Esophagus muscularis mucosa (tissue), 4 donors: Measurements from ENCODE around the gene ZNF283. TPM values are rescaled to one million over a fixed set of nuclear protein-coding genes. Genes with fewer than 3 reads are reported as not detected.
"Not testable (repeated sequence)": the region's sequence is repeated elsewhere in the genome, so short reads cannot be mapped to it uniquely, and the experiment has no call there.

Source experiments
- DNase-seq: peaks from one replicate; pipeline ENCODE4 v3.0.0-alpha.2; 2017; ENCODE audit errors: extremely low spot score
- H3K27ac ChIP-seq, 4 donors: fragments of 200-600 bp; sonication (generic); replicated peaks in 1 of 4; 1 replicate in 3 of 4; 2 replicates in 1 of 4; pipeline ENCODE4 v1.5.1; 2016 to 2019; ENCODE audit warnings: mild to moderate bottlenecking in 1 of 4
- H3K27me3 ChIP-seq, 4 donors: fragments of 200-600 bp; sonication (generic); one replicate each; pipeline versions ENCODE4 v1.5.1 to v1.6.0; 2016 to 2019
- H3K36me3 ChIP-seq, 4 donors: fragments of 200-600 bp; sonication (generic); one replicate each; pipeline ENCODE4 v1.5.1; 2016 to 2019
- H3K4me1 ChIP-seq, 4 donors: fragments of 200-600 bp; sonication (generic); one replicate each; pipeline ENCODE4 v1.5.1; 2016 to 2019
- H3K4me3 ChIP-seq, 4 donors: fragments of 200-600 bp; sonication (generic); 1 replicate in 2 of 4; 2 replicates in 2 of 4; pipeline ENCODE4 v1.5.1; 2016 to 2019; ENCODE audit warnings: mild to moderate bottlenecking in 4 of 4, moderate library complexity in 1 of 4
- H3K9me3 ChIP-seq, 4 donors: fragments of 200-600 bp; sonication (generic); 1 replicate in 3 of 4; 2 replicates in 1 of 4; pipeline ENCODE4 v1.5.1; 2016 to 2019
- EP300 ChIP-seq: sonication (generic); formaldehyde crosslinking; IDR thresholded peaks from one replicate; pipeline ENCODE4 v1.6.1; 2017; ENCODE audit warnings: antibody characterized with exemption
- POLR2A ChIP-seq: fragments of 450-650 bp; IDR thresholded peaks from one replicate; pipeline ENCODE4 v1.6.1; 2017; ENCODE audit warnings: antibody characterized with exemption, moderate library complexity, mild to moderate bottlenecking, low read depth
- POLR2AphosphoS5 ChIP-seq, 2 donors: sonication (generic); formaldehyde crosslinking; IDR thresholded peaks; one replicate each; pipeline ENCODE4 v1.6.1; 2017; ENCODE audit warnings: antibody characterized with exemption in 2 of 2
- WGBS: methylation state at CpG from one replicate; pipeline ENCODE4 v1.1.5; 2018; 5-methylcytosine and 5-hydroxymethylcytosine counted together
- intact Hi-C: fragments of 100-400 bp; cut with DNase I; formaldehyde crosslinking; loops from one replicate; pipeline ENCODE4 v1.15.1; 2023
- total RNA-seq, 4 donors: library from RNA; depleted of rRNA; stranded (reverse); fragments of >200 nt; gene quantifications; one replicate each; pipeline versions ENCODE4 v1.1.0 to v1.2.1, GENCODE V29; 2016
- TF ChIP-seq, protein P1 (sequence below), 3 experiments: fragments of 200-600 bp in 2 of 3; fragments of 450-650 bp in 1 of 3; sonication (generic) in 2 of 3; IDR thresholded peaks; one replicate each; pipeline ENCODE4 v1.5.1; 2017 to 2019; ENCODE audit warnings: antibody characterized with exemption in 3 of 3, mild to moderate bottlenecking in 2 of 3, moderate library complexity in 1 of 3

Gene ZNF283
- total RNA-seq, 4 donors from 2014 or later: 6.4 to 11.5 (median 7.5) TPM

DNA sequence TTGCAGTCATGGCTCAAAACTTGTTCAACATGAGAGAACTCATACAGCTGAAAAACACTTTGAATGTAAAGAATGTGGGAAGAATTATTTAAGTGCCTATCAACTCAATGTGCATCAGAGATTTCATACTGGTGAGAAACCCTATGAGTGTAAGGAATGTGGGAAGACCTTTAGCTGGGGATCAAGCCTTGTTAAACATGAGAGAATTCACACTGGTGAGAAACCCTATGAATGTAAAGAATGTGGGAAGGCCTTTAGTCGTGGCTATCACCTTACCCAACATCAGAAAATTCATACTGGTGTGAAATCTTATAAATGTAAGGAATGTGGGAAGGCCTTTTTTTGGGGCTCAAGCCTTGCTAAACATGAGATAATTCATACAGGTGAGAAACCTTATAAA lies 20.1 kb downstream of the ZNF283 start:
- H3K36me3 ChIP-seq: peaks cover 69 to 94% (median 77%) of the 10 kb centered on the region in 4 donors

GRCh38 chr19:43847884-43848283 lies 20.8 kb downstream of the ZNF283 start:
- no peak overlapping the region for H3K4me3 ChIP-seq
- intact Hi-C loops: no loop called here
- no peak for DNase-seq
- no peak overlapping the region for H3K27ac ChIP-seq
- H3K4me1 ChIP-seq: no peaks in the 10 kb centered on the region
- peaks cover 63 to 88% (median 71%) of the 10 kb centered on the region in 4 donors for H3K36me3 ChIP-seq
- peaks cover 20 to 100% (median 99%) of the 10 kb centered on the region in 4 donors for H3K9me3 ChIP-seq
- no peaks in the 10 kb centered on the region for H3K27me3 ChIP-seq
- 92% methylated on average over 4 of the region's 4 CpGs for WGBS
- TF ChIP-seq, protein P1, sequence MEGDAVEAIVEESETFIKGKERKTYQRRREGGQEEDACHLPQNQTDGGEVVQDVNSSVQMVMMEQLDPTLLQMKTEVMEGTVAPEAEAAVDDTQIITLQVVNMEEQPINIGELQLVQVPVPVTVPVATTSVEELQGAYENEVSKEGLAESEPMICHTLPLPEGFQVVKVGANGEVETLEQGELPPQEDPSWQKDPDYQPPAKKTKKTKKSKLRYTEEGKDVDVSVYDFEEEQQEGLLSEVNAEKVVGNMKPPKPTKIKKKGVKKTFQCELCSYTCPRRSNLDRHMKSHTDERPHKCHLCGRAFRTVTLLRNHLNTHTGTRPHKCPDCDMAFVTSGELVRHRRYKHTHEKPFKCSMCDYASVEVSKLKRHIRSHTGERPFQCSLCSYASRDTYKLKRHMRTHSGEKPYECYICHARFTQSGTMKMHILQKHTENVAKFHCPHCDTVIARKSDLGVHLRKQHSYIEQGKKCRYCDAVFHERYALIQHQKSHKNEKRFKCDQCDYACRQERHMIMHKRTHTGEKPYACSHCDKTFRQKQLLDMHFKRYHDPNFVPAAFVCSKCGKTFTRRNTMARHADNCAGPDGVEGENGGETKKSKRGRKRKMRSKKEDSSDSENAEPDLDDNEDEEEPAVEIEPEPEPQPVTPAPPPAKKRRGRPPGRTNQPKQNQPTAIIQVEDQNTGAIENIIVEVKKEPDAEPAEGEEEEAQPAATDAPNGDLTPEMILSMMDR (IDR thresholded peaks at IDR 0.05): no peak
- TF ChIP-seq POLR2A: no peak
- TF ChIP-seq EP300: no peak
- TF ChIP-seq POLR2AphosphoS5 (IDR thresholded peaks at IDR 0.05): no peak

More for the DNA sequence above, 20.1 kb downstream of the ZNF283 start:
- Histone ChIP-seq H3K9me3 (peaks cover 20 to 100% (median 99%) of the 10 kb centered on the region in 4 donors), H3K4me3 (no peak overlapping the region), H3K27me3 (no peaks in the 10 kb centered on the region), H3K4me1 (no peaks in the 10 kb centered on the region), H3K27ac (no peak overlapping the region)
- intact Hi-C loops: no loop called here
- TF ChIP-seq POLR2A: no peak
- TF ChIP-seq, protein P1 (IDR thresholded peaks at IDR 0.05): no peak
- no peak for TF ChIP-seq EP300
- TF ChIP-seq POLR2AphosphoS5 (IDR thresholded peaks at IDR 0.05): no peak
- no peak for DNase-seq
- WGBS: 93% methylated on average over 1 of the region's 1 CpG

DNA sequence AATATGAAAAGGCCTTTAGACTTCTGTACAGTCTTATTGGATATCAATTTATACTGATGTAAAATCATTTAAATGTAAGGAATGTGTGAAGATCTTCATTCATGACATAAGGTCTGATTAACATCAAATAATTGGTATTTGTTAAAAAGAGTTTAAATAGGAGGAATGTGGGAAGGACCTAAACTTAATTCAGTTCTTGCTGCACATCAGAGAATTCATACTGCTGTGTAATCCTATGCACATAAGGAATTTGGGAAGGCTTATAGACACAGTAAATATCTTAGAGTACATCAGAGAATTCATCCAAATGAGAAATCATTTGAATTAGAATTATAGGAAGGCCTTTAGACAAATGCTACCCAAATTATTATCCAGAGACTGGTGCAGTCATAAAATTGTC lies 21.7 kb downstream of the ZNF283 start:
- DNase-seq: no peak
- H3K4me1 ChIP-seq: no peaks in the 10 kb centered on the region
- peaks cover 54 to 78% (median 61%) of the 10 kb centered on the region in 4 donors for H3K36me3 ChIP-seq
- TF ChIP-seq EP300 (no peak), POLR2AphosphoS5 (IDR thresholded peaks at IDR 0.05) (no peak), POLR2A (no peak)
- TF ChIP-seq, protein P1 (IDR thresholded peaks at IDR 0.05): no peak
- no peak overlapping the region for H3K4me3 ChIP-seq
- H3K27ac ChIP-seq: no peak overlapping the region
- no peaks in the 10 kb centered on the region for H3K27me3 ChIP-seq
- intact Hi-C loops: no loop called here
- peaks cover 20 to 100% (median 96%) of the 10 kb centered on the region in 4 donors for H3K9me3 ChIP-seq

DNA sequence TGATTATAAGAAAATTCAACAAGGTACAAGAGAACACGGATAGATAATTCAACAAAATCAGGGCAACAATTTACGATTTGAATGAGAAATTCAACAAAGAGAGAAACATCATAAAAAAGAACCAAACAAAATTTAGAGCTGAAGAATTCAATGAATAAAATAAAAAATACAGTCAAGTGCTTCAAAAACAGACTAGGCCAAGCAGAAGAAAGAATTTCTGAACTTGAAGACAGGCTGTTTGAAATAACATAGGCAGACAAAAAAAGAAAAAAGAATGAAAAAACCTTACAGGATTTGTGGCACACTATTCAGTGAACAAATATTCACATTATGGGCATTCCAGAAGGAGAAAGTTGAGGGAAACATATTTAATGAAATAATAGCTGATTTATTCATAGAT lies 31.1 kb downstream of the ZNF283 start:
- Histone ChIP-seq H3K4me3 (no peak overlapping the region), H3K27ac (no peak overlapping the region), H3K9me3 (peaks cover 7 to 98% (median 94%) of the 10 kb centered on the region in 4 donors), H3K4me1 (no peaks in the 10 kb centered on the region), H3K27me3 (no peaks in the 10 kb centered on the region), H3K36me3 (peaks cover 0 to 8% (median 5%) of the 10 kb centered on the region in 4 donors)
- no peak for DNase-seq
- intact Hi-C loops: no loop called here
- WGBS: 98% methylated on average over 2 of the region's 2 CpGs
- TF ChIP-seq POLR2A: no peak
- TF ChIP-seq, protein P1 (IDR thresholded peaks at IDR 0.05): no peak
- no peak for TF ChIP-seq EP300
- no peak for TF ChIP-seq POLR2AphosphoS5 (IDR thresholded peaks at IDR 0.05)

DNA sequence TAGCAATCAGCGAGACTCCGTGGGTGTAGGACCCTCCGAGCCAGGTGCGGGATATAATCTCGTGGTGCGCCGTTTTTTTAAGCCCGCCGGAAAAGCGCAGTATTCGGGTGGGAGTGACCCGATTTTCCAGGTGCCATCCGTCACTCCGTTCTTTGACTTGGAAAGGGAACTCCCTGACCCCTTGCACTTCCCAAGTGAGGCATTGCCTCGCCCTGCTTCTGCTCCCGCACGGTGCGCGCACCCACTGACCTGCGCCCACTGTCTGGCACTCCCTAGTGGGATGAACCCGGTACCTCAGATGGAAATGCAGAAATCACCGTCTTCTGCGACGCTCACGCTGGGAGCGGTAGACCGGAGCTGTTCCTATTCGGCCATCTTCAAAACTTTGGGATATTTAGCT lies 39.8 kb downstream of the ZNF283 start:
- H3K9me3 ChIP-seq: peaks cover 0 to 79% (median 77%) of the 10 kb centered on the region in 4 donors
- intact Hi-C loops, H3K27me3 ChIP-seq, H3K4me3 ChIP-seq, DNase-seq, H3K4me1 ChIP-seq, H3K36me3 ChIP-seq, H3K27ac ChIP-seq: not testable (repeated sequence)
- WGBS: 95% methylated on average over 23 of the region's 28 CpGs
